HG03354 (cell line): Measurements from ENCODE around the gene NME4.
A peak's percentile ranks its signal among the peaks of the same experiment; 100 is the strongest.

ENCODE experiments used
- ATAC-seq: cut with Tn5 transposase; IDR thresholded peaks from one replicate; pipeline ENCODE4 v1.9.1; 2021; ENCODE audit warnings: mild to moderate bottlenecking; ENCODE audit not compliant: unreplicated experiment, poor library complexity, severe bottlenecking

The NME4 gene

GRCh38 chr16:363110-363765 is 33.8 kb upstream of the NME4 start:
- no peak for ATAC-seq

GRCh38 chr16:363766-364490 is 33.1 kb upstream of the NME4 start:
- no peak for ATAC-seq

GRCh38 chr16:364595-365491 is 32.2 kb upstream of the NME4 start:
- ATAC-seq = no peak

DNA sequence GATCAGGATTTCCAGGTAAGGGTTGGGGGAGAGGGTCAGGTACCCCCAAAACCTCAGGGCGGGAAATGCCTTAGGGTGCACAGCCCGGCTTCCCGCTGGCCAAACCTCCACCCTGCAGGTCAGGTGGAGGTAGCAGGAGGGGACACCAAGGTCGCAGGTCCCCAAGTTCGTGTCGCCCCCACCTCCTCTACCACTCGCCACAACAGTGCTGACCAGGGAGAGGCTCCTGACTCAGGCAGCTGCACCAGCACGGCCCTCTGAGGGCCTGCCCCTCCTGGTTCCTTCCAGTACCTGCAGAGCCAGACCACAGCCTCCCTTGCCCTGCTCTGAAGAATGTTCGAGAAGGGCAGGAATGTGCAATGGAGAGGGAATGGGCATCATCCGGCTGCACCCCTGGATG is 30.5 kb upstream of the NME4 start:
- no peak for ATAC-seq

DNA sequence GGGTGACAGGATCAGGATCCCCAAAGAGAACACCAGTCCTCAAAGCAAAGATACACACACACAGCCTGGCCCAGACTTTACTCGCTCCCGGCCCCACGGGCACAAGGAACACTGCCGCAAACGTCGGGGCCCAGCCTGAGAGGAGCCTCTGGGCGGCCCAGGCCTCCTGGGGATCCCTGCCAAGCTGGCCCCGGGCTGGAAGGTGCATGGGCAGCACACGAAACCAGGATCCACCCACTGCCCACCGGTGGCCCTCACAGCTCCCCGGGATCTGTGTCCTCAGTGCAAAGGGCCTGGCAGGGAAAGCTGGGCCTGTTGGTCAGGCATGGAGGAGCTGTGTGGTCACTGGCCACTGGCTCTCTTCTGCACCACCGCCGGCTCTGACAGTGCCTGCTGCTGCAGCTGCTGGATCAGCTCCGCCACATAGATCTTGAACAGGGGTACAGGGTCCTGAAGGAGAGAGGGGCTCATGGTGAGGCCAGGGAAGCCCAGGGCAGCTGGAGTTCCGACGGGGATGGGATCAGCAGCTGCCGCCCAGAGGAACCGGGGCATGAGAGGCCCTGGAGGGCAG is 29.6 kb upstream of the NME4 start:
- no peak for ATAC-seq

DNA sequence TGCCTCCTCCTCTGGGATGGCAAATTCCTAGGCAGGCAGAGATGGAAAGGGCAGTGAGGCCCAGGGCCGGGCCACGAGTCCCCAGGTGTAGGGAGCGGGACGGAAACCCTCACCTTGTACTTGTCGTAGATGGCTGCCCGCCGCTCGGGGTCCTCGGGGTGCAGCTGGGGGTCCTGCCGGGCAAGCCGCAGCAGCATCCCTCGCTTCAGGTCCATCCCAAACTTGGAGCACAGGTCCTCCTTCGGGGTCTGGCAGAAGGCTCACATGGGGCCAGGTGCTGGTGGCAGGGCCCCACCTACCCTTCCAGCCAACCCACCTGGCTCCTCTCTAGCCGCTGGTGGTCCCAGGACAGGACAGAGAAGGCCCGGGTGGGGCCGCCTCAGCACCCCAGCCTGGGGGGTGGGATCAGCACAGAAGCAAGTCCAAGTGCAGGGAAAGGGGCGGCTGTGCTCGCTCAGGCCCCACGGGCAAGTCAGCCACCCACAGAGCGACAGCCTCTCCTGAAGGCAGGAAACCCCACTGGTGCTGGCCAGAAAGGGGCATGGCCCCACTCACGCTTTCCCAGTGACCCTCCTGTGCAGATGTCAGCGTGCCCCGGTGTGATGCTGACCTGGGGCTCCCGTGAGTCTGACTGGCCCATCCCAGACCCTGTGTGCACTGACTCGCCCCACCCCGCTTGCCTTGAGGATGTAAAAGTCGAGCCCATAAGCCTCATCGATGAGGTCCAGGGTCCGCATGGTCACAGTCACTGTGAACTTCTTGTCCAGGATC is 28.4 kb upstream of the NME4 start:
- ATAC-seq = no peak

GRCh38 chr16:369275-369865 is 27.6 kb upstream of the NME4 start:
- ATAC-seq = no peak

GRCh38 chr16:369866-370436 is 27.0 kb upstream of the NME4 start:
- ATAC-seq = no peak

- peak; percentile 88 for ATAC-seq
Observed at GRCh38 chr16:370443-370842, 26.6 kb upstream of the NME4 start, which contains the start of gene MRPL28. TSS of gene MRPL28 (minus strand) at chr16:370538. CDS start at chr16:370218, 320 bp downstream.

DNA sequence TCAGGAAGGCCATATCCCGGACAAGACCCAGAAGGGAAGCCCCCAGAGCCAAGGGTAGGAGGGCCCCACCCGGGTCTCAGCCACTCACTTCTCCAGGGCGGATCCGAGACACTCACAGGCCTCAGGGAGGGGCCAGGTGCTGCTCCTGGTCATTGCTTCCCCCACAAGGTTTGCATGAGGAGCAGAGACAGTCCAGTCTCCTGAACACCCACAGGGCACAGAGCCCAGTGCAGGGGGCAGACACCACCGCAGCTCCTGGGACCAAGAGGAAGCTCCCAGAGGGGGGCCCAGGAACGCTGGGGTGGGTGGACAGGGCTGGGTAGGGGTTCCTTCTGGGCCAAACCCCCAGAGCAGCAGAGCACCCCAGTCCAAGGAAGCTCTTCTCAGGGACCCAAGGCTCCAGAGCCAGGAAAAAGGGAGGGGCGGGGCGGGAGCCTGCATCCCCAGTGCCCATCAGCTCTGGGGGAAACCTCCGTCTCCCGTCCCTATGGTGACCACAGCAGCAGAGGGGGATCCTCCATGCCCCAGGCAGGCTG is 26.0 kb upstream of the NME4 start:
- no peak for ATAC-seq

GRCh38 chr16:371515-372301 is 25.3 kb upstream of the NME4 start:
- ATAC-seq = no peak

- no peak for ATAC-seq
Observed at GRCh38 chr16:372302-372983, 24.6 kb upstream of the NME4 start.

GRCh38 chr16:373020-373598 is 23.9 kb upstream of the NME4 start:
- no peak for ATAC-seq

DNA sequence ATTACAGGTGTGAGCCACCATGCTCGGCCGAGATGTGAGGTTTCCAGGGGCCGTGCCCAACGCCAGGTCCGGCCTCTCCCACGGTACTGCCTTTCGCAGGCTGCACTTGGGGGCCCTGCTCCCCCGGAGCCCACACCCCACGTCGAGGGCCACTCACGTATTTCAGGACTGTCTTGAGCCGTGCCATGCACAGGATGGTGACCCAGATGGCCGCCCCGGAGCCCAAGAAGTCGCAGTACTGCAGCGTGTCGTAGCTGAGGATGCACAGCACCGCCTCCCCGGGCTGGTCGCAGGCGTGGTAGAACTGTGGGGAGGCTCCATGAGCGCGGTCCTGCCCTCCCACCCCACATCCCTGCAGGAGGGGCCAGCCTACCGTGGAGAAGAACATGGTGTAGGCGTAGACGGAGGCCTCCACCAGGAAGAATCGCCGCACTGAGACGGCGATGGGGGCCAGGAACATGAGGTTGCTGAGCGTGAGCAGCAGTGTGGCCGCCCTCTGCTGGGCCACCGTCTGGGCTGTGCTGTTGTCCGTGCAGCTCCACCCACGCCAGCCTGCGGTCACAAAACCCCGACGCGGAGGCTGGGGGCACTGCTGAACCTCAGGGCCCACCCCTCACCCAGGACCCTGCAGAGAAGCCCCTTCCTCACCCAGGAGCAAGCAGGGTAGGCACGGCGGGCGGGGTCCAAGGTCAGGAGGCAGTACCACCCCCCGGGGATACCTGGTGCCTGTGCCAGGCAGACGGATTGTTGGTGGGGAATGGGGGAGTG is 23.0 kb upstream of the NME4 start:
- no peak for ATAC-seq

- no peak for ATAC-seq
Observed at GRCh38 chr16:374616-374926, 22.4 kb upstream of the NME4 start.

DNA sequence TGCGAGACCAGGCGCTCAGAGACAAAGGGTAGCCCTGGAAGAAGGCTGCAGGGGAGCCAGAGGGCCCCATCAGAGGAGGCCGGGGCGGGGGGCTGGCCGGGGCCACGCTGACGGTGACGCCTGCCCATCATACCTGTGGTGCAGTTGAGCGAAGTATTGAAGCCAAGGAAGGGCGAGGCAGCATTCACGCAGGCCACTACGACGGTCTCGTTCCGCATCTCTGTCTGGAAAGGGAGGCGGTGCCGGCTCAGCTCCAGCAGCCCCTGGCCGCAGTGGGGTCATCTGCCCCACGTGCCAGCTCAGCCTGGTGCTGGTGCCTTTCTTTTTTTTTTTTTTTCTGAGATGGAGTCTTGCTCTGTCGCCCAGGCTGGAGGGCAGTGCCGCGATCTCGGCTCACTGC is 21.8 kb upstream of the NME4 start:
- ATAC-seq = no peak
